ENCODE data around the gene PEX1. TPM values are rescaled to one million over a fixed set of nuclear protein-coding genes. Genes with fewer than 3 reads are reported as not detected.

Gene PEX1
- total and polyA plus RNA-seq, 9 of the 15 experiments (the other 6 are each of a cell fraction or from before 2014, with no cell fraction given) = 9.4 to 32.2 (median 19.9) TPM

- TF ChIP-seq NKRF (IDR thresholded peaks at IDR 0.05; ENCODE audit: borderline replicate concordance) = no peak
- no peak for TF ChIP-seq EGR1 (conservative IDR thresholded peaks at IDR 0.05)
- no peak for TF ChIP-seq ZNF668 (CRISPR knock-in tag; IDR thresholded peaks at IDR 0.05)
- no peak for TF ChIP-seq PTBP1 (IDR thresholded peaks at IDR 0.05; ENCODE audit: low read depth, low read length)
- TF ChIP-seq ZC3H4 (CRISPR knock-in tag; IDR thresholded peaks at IDR 0.05; ENCODE audit: borderline replicate concordance) = no peak
Measured at GRCh38 chr7:92563345-92563744, 35.0 kb upstream of the PEX1 start (continued).

GRCh38 chr7:92560602-92561001 lies 32.3 kb upstream of the PEX1 start:
- in situ Hi-C loops (cut with MboI) = no loop called here
- intact Hi-C loops (cut with micrococcal nuclease) = loop anchor here (10.0 kb wide), 1 partner anchor 76 kb away; no protein-coding TSS in a partner anchor
- H3K9ac ChIP-seq (ENCODE audit: insufficient read depth in 1 of 2, low read depth in 2 of 2, low read length in 2 of 2) = no peak overlapping the region
- H3K4me2 ChIP-seq (ENCODE audit: insufficient read depth, low read length) = no peak overlapping the region
- FAIRE-seq = no peak
- H3K27ac ChIP-seq (ENCODE audit: extremely low read depth, low read depth, low read length) = no peak overlapping the region
- ChIA-PET POLR2A (interaction anchor here (0.6 to 1.2 kb wide), 2 partner anchors 11 to 30 kb away, joined by 4 read pairs; no protein-coding TSS in a partner anchor), CTCF (ENCODE audit: low intra/inter-chr PET ratio) (no interaction called here)
- no peaks in the 10 kb centered on the region for H3K4me1 ChIP-seq (replicated peaks in 1 of 2; ENCODE audit: control insufficient read depth in 2 of 2, insufficient read depth in 2 of 2, low read length in 2 of 2)
- H3K9me3 ChIP-seq (replicated peaks; ENCODE audit: control insufficient read depth, insufficient read depth, low read depth, low read length) = no peaks in the 10 kb centered on the region
- no peaks in the 10 kb centered on the region for H3K9me1 ChIP-seq (ENCODE audit: control insufficient read depth, insufficient read depth, low read length)
- no peaks in the 10 kb centered on the region for H3K27me3 ChIP-seq (ENCODE audit: control insufficient read depth in 2 of 2, insufficient read depth in 2 of 2, low read length in 2 of 2)
- H3K36me3 ChIP-seq (ENCODE audit: control insufficient read depth, insufficient read depth, low read length) = peaks cover 47% of the 10 kb centered on the region
- ATAC-seq = no peak
- no peaks in the 10 kb centered on the region for H3K79me2 ChIP-seq (ENCODE audit: control insufficient read depth, insufficient read depth, low read length)
- no TSS peak for BruUV-seq (replicated peaks)
- no peak overlapping the region for H3K4me3 ChIP-seq
- no peak for DNase-seq (ENCODE audit: extremely low read depth in 1 of 4, low spot score in 3 of 4)
- H4K20me1 ChIP-seq (replicated peaks; ENCODE audit: control insufficient read depth, insufficient read depth, low read length) = no peaks in the 10 kb centered on the region
- H2AFZ ChIP-seq (ENCODE audit: low read depth, low read length) = no peak overlapping the region
- no peak for TF ChIP-seq ATF6 (CRISPR knock-in tag; IDR thresholded peaks at IDR 0.05)
- TF ChIP-seq ZBTB40 (IDR thresholded peaks at IDR 0.05) = no peak
- TF ChIP-seq ZBTB40 (CRISPR knock-in tag; IDR thresholded peaks at IDR 0.05) = no peak
- TF ChIP-seq ZNF830 (CRISPR knock-in tag; IDR thresholded peaks at IDR 0.05) = no peak

Measured in K562 (cell line).